Spinal cord (tissue), 10 donors: ENCODE measurements around the gene SOX13. TPM values are rescaled to one million over a fixed set of nuclear protein-coding genes. Genes with fewer than 3 reads are reported as not detected.

Experiments
- DNase-seq, 6 donors: peaks; one replicate each; pipeline versions ENCODE4 v3.0.0 to v3.0.0-alpha.2; 2013 to 2015; ENCODE audit warnings: low spot score in 6 of 6, low read depth in 4 of 6
- H3K27ac ChIP-seq: one replicate; pipeline ENCODE4 v1.5.1; 2013; ENCODE audit warnings: low read depth, low read length, control low read depth
- H3K27me3 ChIP-seq: one replicate; pipeline ENCODE4 v1.6.1; 2013; ENCODE audit warnings: low read length; ENCODE audit not compliant: control insufficient read depth, insufficient read depth
- H3K36me3 ChIP-seq: one replicate; pipeline ENCODE4 v1.6.1; 2013; ENCODE audit warnings: low read length; ENCODE audit not compliant: control insufficient read depth, insufficient read depth
- H3K4me1 ChIP-seq: one replicate; pipeline ENCODE4 v1.6.1; 2013; ENCODE audit warnings: low read length; ENCODE audit not compliant: control insufficient read depth, insufficient read depth
- H3K4me3 ChIP-seq: one replicate; pipeline ENCODE4 v1.5.1; 2013; ENCODE audit warnings: low read depth, low read length, control low read depth
- H3K9me3 ChIP-seq: one replicate; pipeline ENCODE4 v1.6.1; 2013; ENCODE audit warnings: low read length; ENCODE audit not compliant: control insufficient read depth, insufficient read depth
- WGBS: methylation state at CpG from one replicate; pipeline ENCODE4 v1.1.5; 2013; ENCODE audit warnings: missing lambda C conversion rate; ENCODE audit not compliant: insufficient coverage; 5-methylcytosine and 5-hydroxymethylcytosine counted together
- polyA plus RNA-seq, 2 donors: library from polyadenylated mRNA; unstranded; fragments of 120-200 nt; gene quantifications; one replicate each; pipeline ENCODE4 v1.2.1, GENCODE V29; 2013; ENCODE audit not compliant: insufficient read length in 2 of 2
- total RNA-seq, 2 donors: library from RNA; depleted of rRNA in 1 of 2; stranded (reverse); fragments of 120-200 nt in 1 of 2; fragments of >200 nt in 1 of 2; gene quantifications; one replicate each; pipeline versions ENCODE4 v1.2.3 to v1.2.4, GENCODE V29; 2013 to 2014
- donor health status: healthy.

The SOX13 gene
- total and polyA plus RNA-seq, 4 donors = 8.4 to 49.6 (median 31.5) TPM

- Histone ChIP-seq H3K9me3 (no peaks in the 10 kb centered on the region), H3K36me3 (peaks cover 17% of the 10 kb centered on the region), H3K4me1 (peaks cover 21% of the 10 kb centered on the region), H3K27me3 (no peaks in the 10 kb centered on the region), H3K4me3 (no peak overlapping the region), H3K27ac (no peak overlapping the region)
- 88% methylated on average over 5 of the region's 5 CpGs for WGBS
- DNase-seq = no peak
Observed at GRCh38 chr1:204110894-204111633, 38.1 kb downstream of the SOX13 start.

- WGBS = 89% methylated on average over 9 of the region's 11 CpGs
Observed at GRCh38 chr1:204112876-204113730, 40.2 kb downstream of the SOX13 start.

GRCh38 chr1:204113896-204114295 lies 41.0 kb downstream of the SOX13 start:
- Histone ChIP-seq H3K4me3 (no peak overlapping the region), H3K27ac (no peak overlapping the region), H3K36me3 (peaks cover 42% of the 10 kb centered on the region), H3K4me1 (peaks cover 3% of the 10 kb centered on the region), H3K27me3 (no peaks in the 10 kb centered on the region), H3K9me3 (no peaks in the 10 kb centered on the region)
- 100% methylated on average over 1 of the region's 1 CpG for WGBS
- DNase-seq = no peak

More at GRCh38 chr1:204112876-204113730, 40.2 kb downstream of the SOX13 start:
- no peak for DNase-seq
- no peak overlapping the region for H3K27ac ChIP-seq
- H3K9me3 ChIP-seq = no peaks in the 10 kb centered on the region
- peaks cover 35% of the 10 kb centered on the region for H3K36me3 ChIP-seq
- H3K4me3 ChIP-seq = no peak overlapping the region
- peaks cover 11% of the 10 kb centered on the region for H3K4me1 ChIP-seq
- no peaks in the 10 kb centered on the region for H3K27me3 ChIP-seq

GRCh38 chr1:204114606-204115005 lies 41.7 kb downstream of the SOX13 start:
- Histone ChIP-seq H3K27me3 (no peaks in the 10 kb centered on the region), H3K36me3 (peaks cover 45% of the 10 kb centered on the region), H3K9me3 (no peaks in the 10 kb centered on the region), H3K4me1 (no peaks in the 10 kb centered on the region), H3K27ac (no peak overlapping the region), H3K4me3 (no peak overlapping the region)
- no peak for DNase-seq
- WGBS = 83% methylated on average over 2 of the region's 4 CpGs

- Histone ChIP-seq H3K36me3 (peaks cover 50% of the 10 kb centered on the region), H3K4me3 (no peak overlapping the region), H3K9me3 (no peaks in the 10 kb centered on the region), H3K27me3 (no peaks in the 10 kb centered on the region), H3K4me1 (no peaks in the 10 kb centered on the region), H3K27ac (no peak overlapping the region)
- 100% methylated on average over 2 of the region's 4 CpGs for WGBS
- DNase-seq = no peak
Observed at GRCh38 chr1:204115116-204115515, 42.2 kb downstream of the SOX13 start.

- no peaks in the 10 kb centered on the region for H3K27me3 ChIP-seq
- no peak for DNase-seq
- WGBS = 88% methylated on average over 4 of the region's 4 CpGs
- no peak overlapping the region for H3K4me3 ChIP-seq
- peaks cover 56% of the 10 kb centered on the region for H3K36me3 ChIP-seq
- no peak overlapping the region for H3K27ac ChIP-seq
- H3K4me1 ChIP-seq = no peaks in the 10 kb centered on the region
- no peaks in the 10 kb centered on the region for H3K9me3 ChIP-seq
Observed at GRCh38 chr1:204116539-204116938, 43.6 kb downstream of the SOX13 start.

DNA sequence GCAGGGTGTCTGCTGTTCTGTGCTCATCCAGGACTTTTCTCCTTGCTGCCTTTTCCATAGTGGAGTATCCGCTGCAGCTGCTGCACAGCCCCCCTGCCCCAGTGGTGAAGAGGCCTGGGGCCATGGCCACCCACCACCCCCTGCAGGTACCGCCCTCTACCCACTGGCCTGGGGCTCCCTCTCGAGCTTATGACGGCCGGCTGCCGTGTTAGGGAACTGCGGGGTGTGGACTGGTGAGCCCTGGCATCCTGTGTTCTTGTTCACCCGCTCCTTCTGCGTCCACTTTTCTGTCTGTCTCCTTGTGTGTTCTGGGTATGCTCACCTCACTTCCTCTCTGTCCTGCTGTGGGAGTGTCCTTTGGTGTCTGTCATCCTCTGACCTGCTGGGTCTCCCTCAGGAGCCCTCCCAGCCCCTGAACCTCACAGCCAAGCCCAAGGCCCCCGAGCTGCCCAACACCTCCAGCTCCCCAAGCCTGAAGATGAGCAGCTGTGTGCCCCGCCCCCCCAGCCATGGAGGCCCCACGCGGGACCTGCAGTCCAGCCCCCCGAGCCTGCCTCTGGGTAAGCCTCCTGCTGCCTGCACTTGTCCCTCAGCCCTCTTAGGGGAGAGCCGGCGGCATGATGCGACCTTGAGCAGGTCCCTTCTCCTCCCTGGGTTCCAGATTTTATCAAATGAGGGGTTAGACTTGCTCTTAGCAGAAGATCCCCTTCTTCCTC lies 49.1 kb downstream of the SOX13 start:
- Histone ChIP-seq H3K9me3 (no peaks in the 10 kb centered on the region), H3K27ac (no peak overlapping the region), H3K36me3 (peaks cover 84% of the 10 kb centered on the region), H3K4me1 (peaks cover 15% of the 10 kb centered on the region), H3K4me3 (no peak overlapping the region), H3K27me3 (no peaks in the 10 kb centered on the region)
- WGBS = 89% methylated on average over 15 of the region's 17 CpGs
- DNase-seq = no peak

DNA sequence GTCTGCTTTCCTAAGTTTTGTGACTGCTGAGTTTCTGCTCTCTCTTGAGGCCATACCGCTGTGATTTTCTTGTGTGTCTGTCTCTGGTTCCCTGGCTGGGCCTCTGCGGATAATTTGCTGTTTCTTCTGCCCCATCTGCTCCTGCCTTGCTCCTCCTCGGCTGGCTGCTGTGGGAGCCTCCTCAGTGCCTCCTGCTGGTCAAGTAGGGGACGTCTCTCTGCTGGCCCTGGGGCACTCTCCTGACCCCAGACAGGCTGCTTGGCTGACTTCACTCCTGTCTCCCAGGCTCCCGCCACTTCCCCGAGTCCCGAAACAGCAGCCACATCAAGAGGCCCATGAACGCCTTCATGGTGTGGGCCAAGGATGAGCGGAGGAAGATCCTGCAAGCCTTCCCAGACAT lies 50.5 kb downstream of the SOX13 start:
- peaks cover 73% of the 10 kb centered on the region for H3K36me3 ChIP-seq
- H3K4me3 ChIP-seq = no peak overlapping the region
- H3K27ac ChIP-seq = no peak overlapping the region
- 70% methylated on average over 9 of the region's 9 CpGs for WGBS
- no peaks in the 10 kb centered on the region for H3K9me3 ChIP-seq
- DNase-seq = no peak
- peaks cover 25% of the 10 kb centered on the region for H3K4me1 ChIP-seq
- no peaks in the 10 kb centered on the region for H3K27me3 ChIP-seq

DNA sequence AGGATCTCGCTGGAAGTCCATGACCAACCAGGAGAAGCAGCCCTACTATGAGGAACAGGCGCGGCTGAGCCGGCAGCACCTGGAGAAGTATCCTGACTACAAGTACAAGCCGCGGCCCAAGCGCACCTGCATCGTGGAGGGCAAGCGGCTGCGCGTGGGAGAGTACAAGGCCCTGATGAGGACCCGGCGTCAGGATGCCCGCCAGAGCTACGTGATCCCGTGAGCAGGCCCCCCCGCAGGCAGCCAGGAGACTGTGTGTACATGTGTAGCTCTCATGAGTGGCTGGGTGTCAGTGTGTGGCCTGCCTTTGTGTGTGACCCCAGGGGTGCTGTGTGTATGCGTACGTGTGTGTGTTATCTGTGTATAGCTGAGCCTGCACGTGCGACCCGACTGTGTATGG lies 51.7 kb downstream of the SOX13 start:
- H3K36me3 ChIP-seq = peaks cover 67% of the 10 kb centered on the region
- no peak for DNase-seq
- no peaks in the 10 kb centered on the region for H3K27me3 ChIP-seq
- no peak overlapping the region for H3K27ac ChIP-seq
- WGBS = 94% methylated on average over 22 of the region's 22 CpGs
- peaks cover 35% of the 10 kb centered on the region for H3K4me1 ChIP-seq
- H3K4me3 ChIP-seq = no peak overlapping the region
- no peaks in the 10 kb centered on the region for H3K9me3 ChIP-seq
